HepG2 (cell line): ENCODE measurements around the gene DISP2. TPM values are rescaled to one million over a fixed set of nuclear protein-coding genes. Genes with fewer than 3 reads are reported as not detected.

Experiments
- ASH2L ChIP-seq: fragments of 300-600, 200-600 bp; sonication (generic); IDR thresholded peaks from 2 replicates; pipeline ENCODE4 v1.7.0; 2017; ENCODE audit warnings: low read depth, mild to moderate bottlenecking, moderate library complexity, mixed read lengths, low read length; ENCODE audit not compliant: insufficient read length
- EEA1 ChIP-seq: sonication (generic); formaldehyde crosslinking; IDR thresholded peaks from 2 replicates; pipeline ENCODE4 v1.5.1; 2020; ENCODE audit warnings: mild to moderate bottlenecking, missing genetic modification reagents, borderline replicate concordance
- EED ChIP-seq: sonication (generic); formaldehyde crosslinking; IDR thresholded peaks from 2 replicates; pipeline ENCODE4 v1.5.0; 2020; ENCODE audit warnings: mild to moderate bottlenecking, missing genetic modification reagents
- FOXJ3 ChIP-seq: sonication (generic); formaldehyde crosslinking; IDR thresholded peaks from 2 replicates; pipeline ENCODE4 v1.4.0; 2020; ENCODE audit warnings: missing genetic modification reagents, mild to moderate bottlenecking, borderline replicate concordance
- GPBP1L1 ChIP-seq: sonication (generic); formaldehyde crosslinking; IDR thresholded peaks from 2 replicates; pipeline ENCODE4 v1.5.0; 2020; ENCODE audit warnings: mild to moderate bottlenecking, missing genetic modification reagents
- MAFG ChIP-seq: sonication (generic); formaldehyde crosslinking; IDR thresholded peaks from 2 replicates; pipeline ENCODE4 v1.5.1; 2020; ENCODE audit warnings: mild to moderate bottlenecking, missing genetic modification reagents
- PATZ1 ChIP-seq: sonication (generic); formaldehyde crosslinking; IDR thresholded peaks from 2 replicates; pipeline ENCODE4 v1.4.0; 2020; ENCODE audit warnings: missing genetic modification reagents
- WIZ ChIP-seq: sonication (generic); formaldehyde crosslinking; IDR thresholded peaks from 2 replicates; pipeline ENCODE4 v1.5.1; 2020; ENCODE audit warnings: mild to moderate bottlenecking, missing genetic modification reagents
- ZBTB38 ChIP-seq: sonication (generic); formaldehyde crosslinking; IDR thresholded peaks from 2 replicates; pipeline ENCODE4 v1.5.1; 2020; ENCODE audit warnings: mild to moderate bottlenecking, missing genetic modification reagents
- ZFP91 ChIP-seq: sonication (generic); formaldehyde crosslinking; IDR thresholded peaks from 2 replicates; pipeline ENCODE4 v1.9.0; 2022; ENCODE audit warnings: missing genetic modification reagents, mild to moderate bottlenecking, borderline replicate concordance
- ZMYM4 ChIP-seq: sonication (generic); formaldehyde crosslinking; IDR thresholded peaks from 2 replicates; pipeline ENCODE4 v1.8.1; 2023; ENCODE audit warnings: mild to moderate bottlenecking, missing genetic modification reagents
- ZNF121 ChIP-seq: sonication (generic); formaldehyde crosslinking; IDR thresholded peaks from 2 replicates; pipeline ENCODE4 v1.5.0; 2020; ENCODE audit warnings: mild to moderate bottlenecking, missing genetic modification reagents
- ZNF501 ChIP-seq: sonication (generic); formaldehyde crosslinking; IDR thresholded peaks from 2 replicates; pipeline ENCODE4 v1.5.1; 2020; ENCODE audit warnings: mild to moderate bottlenecking, moderate library complexity, missing genetic modification reagents
- polyA plus RNA-seq, 8 experiments: library from polyadenylated mRNA; depleted of rRNA in 3 of 8; stranded (reverse) in 7 of 8; unstranded in 1 of 8; fragments of >200 nt; fragmentation: Illumina TruSeq in 4 of 8; extraction: Trizol in 4 of 8; gene quantifications; 2 replicates each; pipeline versions ENCODE4 v1.2.1 to v1.2.3, GENCODE V29; 2011 to 2016; ENCODE audit warnings: low read depth in 4 of 8, missing spikeins in 1 of 8, mixed read lengths in 1 of 8; ENCODE audit not compliant: insufficient read depth in 1 of 8
- total RNA-seq, 5 experiments: library from RNA; depleted of rRNA; stranded (reverse); fragments of >200 nt; fragmentation: Illumina TruSeq; extraction: Trizol; gene quantifications; 2 replicates each; pipeline ENCODE4 v1.2.3, GENCODE V29; 2016; ENCODE audit warnings: low read depth in 1 of 5
- TF ChIP-seq, protein P1 (sequence below): IDR thresholded peaks from 2 replicates; pipeline ENCODE4 v1.4.0; 2020; ENCODE audit warnings: mild to moderate bottlenecking, missing genetic modification reagents
- TF ChIP-seq, protein P2 (sequence below): sonication (generic); formaldehyde crosslinking; IDR thresholded peaks from 2 replicates; pipeline ENCODE4 v1.4.0; 2020; ENCODE audit warnings: missing genetic modification reagents

DISP2 gene
- total and polyA plus RNA-seq, 2 of the 13 experiments (the other 11 are each of a cell fraction or from before 2014, with no cell fraction given) = 0.09 to 0.32 TPM

- TF ChIP-seq, protein P1, sequence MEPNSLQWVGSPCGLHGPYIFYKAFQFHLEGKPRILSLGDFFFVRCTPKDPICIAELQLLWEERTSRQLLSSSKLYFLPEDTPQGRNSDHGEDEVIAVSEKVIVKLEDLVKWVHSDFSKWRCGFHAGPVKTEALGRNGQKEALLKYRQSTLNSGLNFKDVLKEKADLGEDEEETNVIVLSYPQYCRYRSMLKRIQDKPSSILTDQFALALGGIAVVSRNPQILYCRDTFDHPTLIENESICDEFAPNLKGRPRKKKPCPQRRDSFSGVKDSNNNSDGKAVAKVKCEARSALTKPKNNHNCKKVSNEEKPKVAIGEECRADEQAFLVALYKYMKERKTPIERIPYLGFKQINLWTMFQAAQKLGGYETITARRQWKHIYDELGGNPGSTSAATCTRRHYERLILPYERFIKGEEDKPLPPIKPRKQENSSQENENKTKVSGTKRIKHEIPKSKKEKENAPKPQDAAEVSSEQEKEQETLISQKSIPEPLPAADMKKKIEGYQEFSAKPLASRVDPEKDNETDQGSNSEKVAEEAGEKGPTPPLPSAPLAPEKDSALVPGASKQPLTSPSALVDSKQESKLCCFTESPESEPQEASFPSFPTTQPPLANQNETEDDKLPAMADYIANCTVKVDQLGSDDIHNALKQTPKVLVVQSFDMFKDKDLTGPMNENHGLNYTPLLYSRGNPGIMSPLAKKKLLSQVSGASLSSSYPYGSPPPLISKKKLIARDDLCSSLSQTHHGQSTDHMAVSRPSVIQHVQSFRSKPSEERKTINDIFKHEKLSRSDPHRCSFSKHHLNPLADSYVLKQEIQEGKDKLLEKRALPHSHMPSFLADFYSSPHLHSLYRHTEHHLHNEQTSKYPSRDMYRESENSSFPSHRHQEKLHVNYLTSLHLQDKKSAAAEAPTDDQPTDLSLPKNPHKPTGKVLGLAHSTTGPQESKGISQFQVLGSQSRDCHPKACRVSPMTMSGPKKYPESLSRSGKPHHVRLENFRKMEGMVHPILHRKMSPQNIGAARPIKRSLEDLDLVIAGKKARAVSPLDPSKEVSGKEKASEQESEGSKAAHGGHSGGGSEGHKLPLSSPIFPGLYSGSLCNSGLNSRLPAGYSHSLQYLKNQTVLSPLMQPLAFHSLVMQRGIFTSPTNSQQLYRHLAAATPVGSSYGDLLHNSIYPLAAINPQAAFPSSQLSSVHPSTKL (CRISPR knock-in tag) = 0 out of 2 replicates have a peak, but pooled peaks have one; percentile 8
- no peak; the same call in 1 of the 2 replicates for TF ChIP-seq PATZ1 (CRISPR knock-in tag)
- no peak for TF ChIP-seq ZNF121 (CRISPR knock-in tag)
- no peak for TF ChIP-seq MAFG
- no peak; the same call in 1 of the 2 replicates for TF ChIP-seq ZBTB38 (CRISPR knock-in tag)
- 0 out of 2 replicates have a peak, but pooled peaks have one; percentile 28 for TF ChIP-seq EED
- TF ChIP-seq EEA1 (CRISPR knock-in tag) = 0 out of 2 replicates have a peak, but pooled peaks have one; percentile 33
- TF ChIP-seq ZMYM4 = no peak
- TF ChIP-seq ZNF501 (CRISPR knock-in tag) = peak; percentile 61; the same call in 1 of the 2 replicates
- TF ChIP-seq, protein P2, sequence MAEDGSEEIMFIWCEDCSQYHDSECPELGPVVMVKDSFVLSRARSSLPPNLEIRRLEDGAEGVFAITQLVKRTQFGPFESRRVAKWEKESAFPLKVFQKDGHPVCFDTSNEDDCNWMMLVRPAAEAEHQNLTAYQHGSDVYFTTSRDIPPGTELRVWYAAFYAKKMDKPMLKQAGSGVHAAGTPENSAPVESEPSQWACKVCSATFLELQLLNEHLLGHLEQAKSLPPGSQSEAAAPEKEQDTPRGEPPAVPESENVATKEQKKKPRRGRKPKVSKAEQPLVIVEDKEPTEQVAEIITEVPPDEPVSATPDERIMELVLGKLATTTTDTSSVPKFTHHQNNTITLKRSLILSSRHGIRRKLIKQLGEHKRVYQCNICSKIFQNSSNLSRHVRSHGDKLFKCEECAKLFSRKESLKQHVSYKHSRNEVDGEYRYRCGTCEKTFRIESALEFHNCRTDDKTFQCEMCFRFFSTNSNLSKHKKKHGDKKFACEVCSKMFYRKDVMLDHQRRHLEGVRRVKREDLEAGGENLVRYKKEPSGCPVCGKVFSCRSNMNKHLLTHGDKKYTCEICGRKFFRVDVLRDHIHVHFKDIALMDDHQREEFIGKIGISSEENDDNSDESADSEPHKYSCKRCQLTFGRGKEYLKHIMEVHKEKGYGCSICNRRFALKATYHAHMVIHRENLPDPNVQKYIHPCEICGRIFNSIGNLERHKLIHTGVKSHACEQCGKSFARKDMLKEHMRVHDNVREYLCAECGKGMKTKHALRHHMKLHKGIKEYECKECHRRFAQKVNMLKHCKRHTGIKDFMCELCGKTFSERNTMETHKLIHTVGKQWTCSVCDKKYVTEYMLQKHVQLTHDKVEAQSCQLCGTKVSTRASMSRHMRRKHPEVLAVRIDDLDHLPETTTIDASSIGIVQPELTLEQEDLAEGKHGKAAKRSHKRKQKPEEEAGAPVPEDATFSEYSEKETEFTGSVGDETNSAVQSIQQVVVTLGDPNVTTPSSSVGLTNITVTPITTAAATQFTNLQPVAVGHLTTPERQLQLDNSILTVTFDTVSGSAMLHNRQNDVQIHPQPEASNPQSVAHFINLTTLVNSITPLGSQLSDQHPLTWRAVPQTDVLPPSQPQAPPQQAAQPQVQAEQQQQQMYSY (CRISPR knock-in tag) = no peak
- TF ChIP-seq ASH2L = no peak
- no peak for TF ChIP-seq FOXJ3 (CRISPR knock-in tag)
- TF ChIP-seq ZFP91 (CRISPR knock-in tag) = no peak
- no peak for TF ChIP-seq GPBP1L1 (CRISPR knock-in tag)
- no peak for TF ChIP-seq WIZ (CRISPR knock-in tag)
These were observed at the start of gene DISP2 (continued) for GRCh38 chr15:40357723-40358470.
